ENCODE measurements around the gene CUEDC1.

The CUEDC1 gene

GRCh38 chr17:57955183-57955931, at the start of gene CUEDC1:
Gene CUEDC1 (minus strand): TSS chr17:57955412. CDS start chr17:57885564, 69,848 bp downstream.
- peak; percentile 64 to 74 for DNase-seq

GRCh38 chr17:58004060-58004459, 48.8 kb upstream of the CUEDC1 start:
- no peak for DNase-seq

GRCh38 chr17:58002973-58003372, 47.8 kb upstream of the CUEDC1 start:
- DNase-seq, result no peak

- no peak for DNase-seq
Measured at GRCh38 chr17:58002154-58002948, 47.1 kb upstream of the CUEDC1 start.

GRCh38 chr17:58001461-58002124, 46.4 kb upstream of the CUEDC1 start:
- no peak for DNase-seq

GRCh38 chr17:57999496-58000017, 44.3 kb upstream of the CUEDC1 start:
- no peak for DNase-seq

GRCh38 chr17:57999010-57999495, 43.8 kb upstream of the CUEDC1 start:
- DNase-seq, result no peak

GRCh38 chr17:57997085-57997809, 42.0 kb upstream of the CUEDC1 start:
- no peak for DNase-seq

GRCh38 chr17:57995076-57995956, 40.1 kb upstream of the CUEDC1 start:
- peak; percentile 61 to 72 for DNase-seq

GRCh38 chr17:57994436-57994835, 39.2 kb upstream of the CUEDC1 start:
- DNase-seq, result no peak

GRCh38 chr17:57993471-57994365, 38.5 kb upstream of the CUEDC1 start:
- no peak for DNase-seq

GRCh38 chr17:57991537-57991936, 36.3 kb upstream of the CUEDC1 start:
- no peak for DNase-seq

GRCh38 chr17:57990037-57990436, 34.8 kb upstream of the CUEDC1 start:
- no peak for DNase-seq

- peak; percentile 63 to 67 for DNase-seq
Measured at GRCh38 chr17:57988301-57989250, 33.4 kb upstream of the CUEDC1 start.

GRCh38 chr17:57987581-57988300, 32.5 kb upstream of the CUEDC1 start, which contains the start of gene VEZF1:
Gene VEZF1 (minus strand): TSS chr17:57988254. CDS start chr17:57988111, 143 bp downstream.
- peak; percentile 75 to 79 for DNase-seq

GRCh38 chr17:57986841-57987580, 31.8 kb upstream of the CUEDC1 start:
- DNase-seq, result peak; percentile 36 to 51

- DNase-seq, result no peak
Measured at GRCh38 chr17:57985675-57985974, 30.4 kb upstream of the CUEDC1 start.
